HG03139 (cell line): ENCODE measurements around the gene ZSWIM8.
A peak's percentile ranks its signal among the peaks of the same experiment; 100 is the strongest.

Source experiments
- ATAC-seq: cut with Tn5 transposase; IDR thresholded peaks from one replicate; pipeline ENCODE4 v1.9.1; 2021; ENCODE audit not compliant: unreplicated experiment

ZSWIM8 gene

GRCh38 chr10:73840403-73841060, 55.1 kb downstream of the ZSWIM8 start:
- no peak for ATAC-seq

- ATAC-seq, result no peak
These were observed 55.6 kb downstream of the ZSWIM8 start for GRCh38 chr10:73841061-73841421.

- no peak for ATAC-seq
These were observed 56.3 kb downstream of the ZSWIM8 start for GRCh38 chr10:73841526-73842285.

GRCh38 chr10:73842349-73842748, 56.9 kb downstream of the ZSWIM8 start:
- ATAC-seq, result no peak

GRCh38 chr10:73843261-73843660, 57.9 kb downstream of the ZSWIM8 start:
- no peak for ATAC-seq

- ATAC-seq, result no peak
These were observed 61.6 kb downstream of the ZSWIM8 start for GRCh38 chr10:73847031-73847430.

- ATAC-seq, result peak; percentile 84
These were observed 63.5 kb downstream of the ZSWIM8 start for GRCh38 chr10:73848821-73849489.

- no peak for ATAC-seq
These were observed 64.8 kb downstream of the ZSWIM8 start for GRCh38 chr10:73850211-73850610.

GRCh38 chr10:73850863-73851461, 65.6 kb downstream of the ZSWIM8 start:
- ATAC-seq, result no peak
